ENCODE measurements around the gene SDS. TPM values are rescaled to one million over a fixed set of nuclear protein-coding genes. Genes with fewer than 3 reads are reported as not detected.

Gene SDS
- total RNA-seq, 2 donors from 2014 or later = not detected

- Mint-ChIP-seq H3K27ac (no peak overlapping the region), H3K4me1 (peaks cover 9% of the 10 kb centered on the region), H3K4me3 (no peak overlapping the region), H3K36me3 (ENCODE audit: low read depth) (peaks cover 13% of the 10 kb centered on the region), H3K27me3 (no peaks in the 10 kb centered on the region)
- DNase-seq (no peak), ATAC-seq (no peak)
- H3K9me3 ChIP-seq (ENCODE audit: control insufficient read depth, low read length, poor library complexity, severe bottlenecking) = no peaks in the 10 kb centered on the region
Observed at GRCh38 chr12:113372371-113372770, 31.3 kb downstream of the SDS start.

GRCh38 chr12:113371808-113372207 is 31.9 kb downstream of the SDS start:
- H3K36me3 Mint-ChIP-seq (ENCODE audit: low read depth) = peaks cover 13% of the 10 kb centered on the region

GRCh38 chr12:113370923-113371682 is 32.6 kb downstream of the SDS start:
- no peaks in the 10 kb centered on the region for H3K9me3 ChIP-seq (ENCODE audit: control insufficient read depth, low read length, poor library complexity, severe bottlenecking)
- DNase-seq (no peak), ATAC-seq (no peak)
- Mint-ChIP-seq H3K27ac (no peak overlapping the region), H3K27me3 (no peaks in the 10 kb centered on the region), H3K4me1 (peaks cover 11% of the 10 kb centered on the region), H3K36me3 (ENCODE audit: low read depth) (peaks cover 13% of the 10 kb centered on the region), H3K4me3 (no peak overlapping the region)

More at GRCh38 chr12:113371808-113372207, 31.9 kb downstream of the SDS start:
- no peak overlapping the region for H3K4me3 Mint-ChIP-seq
- H3K4me1 Mint-ChIP-seq = peaks cover 9% of the 10 kb centered on the region
- ATAC-seq = no peak
- no peak overlapping the region for H3K27ac Mint-ChIP-seq
- no peaks in the 10 kb centered on the region for H3K27me3 Mint-ChIP-seq
- no peak for DNase-seq
- no peaks in the 10 kb centered on the region for H3K9me3 ChIP-seq (ENCODE audit: control insufficient read depth, low read length, poor library complexity, severe bottlenecking)

GRCh38 chr12:113369391-113369985 is 34.2 kb downstream of the SDS start:
- Mint-ChIP-seq H3K36me3 (ENCODE audit: low read depth) (peaks cover 13% of the 10 kb centered on the region), H3K27ac (no peak overlapping the region), H3K27me3 (no peaks in the 10 kb centered on the region), H3K4me3 (no peak overlapping the region), H3K4me1 (peaks cover 17% of the 10 kb centered on the region)
- DNase-seq = no peak
- H3K9me3 ChIP-seq (ENCODE audit: control insufficient read depth, low read length, poor library complexity, severe bottlenecking) = no peaks in the 10 kb centered on the region
- ATAC-seq = no peak

GRCh38 chr12:113368331-113368730 is 35.4 kb downstream of the SDS start:
- Mint-ChIP-seq H3K27me3 (no peaks in the 10 kb centered on the region), H3K27ac (no peak overlapping the region), H3K4me1 (peaks cover 18% of the 10 kb centered on the region), H3K4me3 (no peak overlapping the region), H3K36me3 (ENCODE audit: low read depth) (peaks cover 7% of the 10 kb centered on the region)
- H3K9me3 ChIP-seq (ENCODE audit: control insufficient read depth, low read length, poor library complexity, severe bottlenecking) = no peaks in the 10 kb centered on the region
- no peak for ATAC-seq
- DNase-seq = no peak

- Mint-ChIP-seq H3K27me3 (no peaks in the 10 kb centered on the region), H3K4me1 (peaks cover 15% of the 10 kb centered on the region), H3K27ac (no peak overlapping the region), H3K4me3 (no peak overlapping the region), H3K36me3 (ENCODE audit: low read depth) (peaks cover 3% of the 10 kb centered on the region)
- DNase-seq (no peak), ATAC-seq (no peak)
- no peaks in the 10 kb centered on the region for H3K9me3 ChIP-seq (ENCODE audit: control insufficient read depth, low read length, poor library complexity, severe bottlenecking)
Observed at GRCh38 chr12:113366827-113367226, 36.9 kb downstream of the SDS start.

- DNase-seq = no peak
- Mint-ChIP-seq H3K27me3 (no peaks in the 10 kb centered on the region), H3K27ac (peak overlapping the region; percentile 46), H3K36me3 (ENCODE audit: low read depth) (peaks cover 3% of the 10 kb centered on the region), H3K4me3 (no peak overlapping the region), H3K4me1 (peaks cover 15% of the 10 kb centered on the region)
- ATAC-seq = no peak
- H3K9me3 ChIP-seq (ENCODE audit: control insufficient read depth, low read length, poor library complexity, severe bottlenecking) = no peaks in the 10 kb centered on the region
Observed at GRCh38 chr12:113365639-113366395, 37.9 kb downstream of the SDS start.

GRCh38 chr12:113364698-113365097 is 39.0 kb downstream of the SDS start:
- H3K27me3 Mint-ChIP-seq = no peaks in the 10 kb centered on the region
- peaks cover 21% of the 10 kb centered on the region for H3K4me1 Mint-ChIP-seq
- no peaks in the 10 kb centered on the region for H3K9me3 ChIP-seq (ENCODE audit: control insufficient read depth, low read length, poor library complexity, severe bottlenecking)
- H3K27ac Mint-ChIP-seq = no peak overlapping the region
- H3K36me3 Mint-ChIP-seq (ENCODE audit: low read depth) = peaks cover 3% of the 10 kb centered on the region
- no peak for ATAC-seq
- H3K4me3 Mint-ChIP-seq = no peak overlapping the region
- DNase-seq = no peak

- no peak overlapping the region for H3K4me3 Mint-ChIP-seq
- DNase-seq (no peak), ATAC-seq (no peak)
- no peak overlapping the region for H3K27ac Mint-ChIP-seq
- H3K36me3 Mint-ChIP-seq (ENCODE audit: low read depth) = no peaks in the 10 kb centered on the region
- no peaks in the 10 kb centered on the region for H3K27me3 Mint-ChIP-seq
- H3K9me3 ChIP-seq (ENCODE audit: control insufficient read depth, low read length, poor library complexity, severe bottlenecking) = no peaks in the 10 kb centered on the region
- peaks cover 26% of the 10 kb centered on the region for H3K4me1 Mint-ChIP-seq
Observed at GRCh38 chr12:113361574-113362370, 41.9 kb downstream of the SDS start.

- ATAC-seq = no peak
- peak overlapping the region; percentile 86 for H3K27ac Mint-ChIP-seq
Observed at GRCh38 chr12:113359939-113360748, 43.5 kb downstream of the SDS start.

GRCh38 chr12:113359133-113359938 is 44.4 kb downstream of the SDS start:
- no peaks in the 10 kb centered on the region for H3K9me3 ChIP-seq (ENCODE audit: control insufficient read depth, low read length, poor library complexity, severe bottlenecking)
- peaks cover 17% of the 10 kb centered on the region for H3K4me1 Mint-ChIP-seq
- DNase-seq = no peak
- peak overlapping the region; percentile 86 for H3K27ac Mint-ChIP-seq
- H3K4me3 Mint-ChIP-seq = peak overlapping the region; percentile 90
- H3K27me3 Mint-ChIP-seq = no peaks in the 10 kb centered on the region
- no peak for ATAC-seq
- no peaks in the 10 kb centered on the region for H3K36me3 Mint-ChIP-seq (ENCODE audit: low read depth)

More at GRCh38 chr12:113359939-113360748, 43.5 kb downstream of the SDS start:
- peak overlapping the region; percentile 90 for H3K4me3 Mint-ChIP-seq
- DNase-seq = no peak
- H3K4me1 Mint-ChIP-seq = peaks cover 21% of the 10 kb centered on the region
- H3K27me3 Mint-ChIP-seq = no peaks in the 10 kb centered on the region
- H3K36me3 Mint-ChIP-seq (ENCODE audit: low read depth) = no peaks in the 10 kb centered on the region
- H3K9me3 ChIP-seq (ENCODE audit: control insufficient read depth, low read length, poor library complexity, severe bottlenecking) = no peaks in the 10 kb centered on the region
